H1 (cell line): ENCODE results near the gene ULK2.

Experiments
- EZH2 ChIP-seq: fragments of 200-600 bp; sonication (generic); IDR thresholded peaks from 2 replicates; pipeline ENCODE4 v1.7.1; 2012; ENCODE audit warnings: low read depth, mild to moderate bottlenecking, moderate library complexity, low read length, inconsistent platforms; ENCODE audit not compliant: severe bottlenecking
- KDM1A ChIP-seq: fragments of 200-600, 300-600 bp; sonication (generic); IDR thresholded peaks from 2 replicates; pipeline ENCODE4 v1.7.1; 2016; ENCODE audit warnings: mild to moderate bottlenecking, low read length, borderline replicate concordance
- POLR2A ChIP-seq, 2 experiments: IDR thresholded peaks; 1 replicate in 1 of 2; 2 replicates in 1 of 2; pipeline ENCODE4 v1.6.1; 2011; ENCODE audit warnings: low read depth in 2 of 2, low read length in 2 of 2, mild to moderate bottlenecking in 2 of 2; ENCODE audit errors: control extremely low read depth in 1 of 2
- POLR2AphosphoS5 ChIP-seq: IDR thresholded peaks from 2 replicates; pipeline ENCODE4 v1.6.1; 2011; ENCODE audit warnings: low read depth, low read length
- TAF1 ChIP-seq: IDR thresholded peaks from 2 replicates; pipeline ENCODE4 v1.6.1; 2011; ENCODE audit warnings: mild to moderate bottlenecking, low read depth, low read length

- TF ChIP-seq POLR2AphosphoS5 (no peak), EZH2 (no peak), TAF1 (no peak), KDM1A (no peak), POLR2A (IDR thresholded peaks at IDR 0.05; ENCODE audit: control extremely low read depth in 1 of 2, low read depth in 2 of 2, low read length in 2 of 2) (no peak)
These were observed 33.8 kb downstream of the ULK2 start for GRCh38 chr17:19833914-19834313.
